ENCODE results near the gene CCNF. TPM values are rescaled to one million over a fixed set of nuclear protein-coding genes. Genes with fewer than 3 reads are reported as not detected.

CCNF gene
- total RNA-seq, 2 experiments from 2014 or later: 43.5 TPM

- intact Hi-C loops (cut with micrococcal nuclease): no loop called here
- H3K27ac Mint-ChIP-seq: peak overlapping the region; percentile 66
- H3K27me3 Mint-ChIP-seq: no peaks in the 10 kb centered on the region
- ChIA-PET CTCF (interaction anchor here (1.3 to 2.9 kb wide), 3 partner anchors 15 to 29 kb away, joined by 3 to 11 read pairs (median 4); partner anchors contain the start of genes CCNF and TBC1D24), POLR2A (interaction anchor here (0.6 to 3.2 kb wide), 12 partner anchors 9 to 390 kb away, joined by 3 to 19 read pairs (median 4); partner anchors contain the start of genes AMDHD2 and NTN3)
- no peaks in the 10 kb centered on the region for H3K9me3 Mint-ChIP-seq
- H3K4me1 Mint-ChIP-seq (ENCODE audit: low read depth): peaks cover 8% of the 10 kb centered on the region
- ATAC-seq (no peak), DNase-seq (no peak)
- TF ChIP-seq, protein P1, sequence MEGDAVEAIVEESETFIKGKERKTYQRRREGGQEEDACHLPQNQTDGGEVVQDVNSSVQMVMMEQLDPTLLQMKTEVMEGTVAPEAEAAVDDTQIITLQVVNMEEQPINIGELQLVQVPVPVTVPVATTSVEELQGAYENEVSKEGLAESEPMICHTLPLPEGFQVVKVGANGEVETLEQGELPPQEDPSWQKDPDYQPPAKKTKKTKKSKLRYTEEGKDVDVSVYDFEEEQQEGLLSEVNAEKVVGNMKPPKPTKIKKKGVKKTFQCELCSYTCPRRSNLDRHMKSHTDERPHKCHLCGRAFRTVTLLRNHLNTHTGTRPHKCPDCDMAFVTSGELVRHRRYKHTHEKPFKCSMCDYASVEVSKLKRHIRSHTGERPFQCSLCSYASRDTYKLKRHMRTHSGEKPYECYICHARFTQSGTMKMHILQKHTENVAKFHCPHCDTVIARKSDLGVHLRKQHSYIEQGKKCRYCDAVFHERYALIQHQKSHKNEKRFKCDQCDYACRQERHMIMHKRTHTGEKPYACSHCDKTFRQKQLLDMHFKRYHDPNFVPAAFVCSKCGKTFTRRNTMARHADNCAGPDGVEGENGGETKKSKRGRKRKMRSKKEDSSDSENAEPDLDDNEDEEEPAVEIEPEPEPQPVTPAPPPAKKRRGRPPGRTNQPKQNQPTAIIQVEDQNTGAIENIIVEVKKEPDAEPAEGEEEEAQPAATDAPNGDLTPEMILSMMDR (IDR thresholded peaks at IDR 0.05): no peak
- peak overlapping the region; percentile 73 for H3K4me3 Mint-ChIP-seq
- H3K36me3 Mint-ChIP-seq (ENCODE audit: low read depth): peaks cover 19% of the 10 kb centered on the region
Measured at GRCh38 chr16:2458887-2459646, 29.8 kb downstream of the CCNF start.

DNA sequence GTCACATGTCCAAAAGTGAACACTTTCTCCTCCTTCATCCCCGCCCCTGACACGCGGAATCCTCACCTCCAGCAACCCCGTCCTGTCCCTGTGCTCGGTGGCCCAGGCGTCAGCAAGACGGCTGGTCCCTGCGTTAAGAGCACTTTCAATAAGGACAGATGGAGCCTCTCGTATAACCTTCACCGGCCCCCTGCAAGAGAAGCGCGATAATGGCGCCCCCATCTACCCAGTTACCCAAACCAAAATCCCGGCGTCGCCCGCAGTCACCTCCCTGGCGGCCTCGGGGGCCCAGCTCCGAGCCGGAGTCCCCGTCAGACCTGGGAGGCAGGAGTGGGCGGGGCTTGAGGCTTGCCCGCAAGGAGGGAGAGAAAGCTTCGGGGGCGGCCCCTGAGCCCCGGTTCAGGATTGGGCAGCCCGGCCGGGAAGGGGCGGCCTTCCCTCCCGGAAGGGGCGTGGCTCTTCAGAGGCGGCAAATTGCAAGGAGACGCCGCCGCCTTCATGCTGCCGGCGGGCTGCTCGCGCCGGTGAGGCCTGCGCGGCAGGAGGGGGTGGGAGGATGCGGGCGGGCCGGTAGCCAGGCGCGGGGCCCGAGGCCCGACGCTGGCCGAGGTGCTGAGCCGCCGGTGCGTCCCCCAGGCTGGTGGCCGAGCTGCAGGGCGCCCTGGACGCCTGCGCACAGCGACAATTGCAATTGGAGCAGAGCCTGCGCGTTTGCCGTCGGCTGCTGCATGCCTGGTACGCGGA is 30.6 kb downstream of the CCNF start, which contains the start of gene TEDC2:
Gene TEDC2, plus strand, starts transcription at position 463 of the 744 bp plus-strand sequence. Its CDS starts 36 bp downstream, at position 499.
- Mint-ChIP-seq H3K4me1 (ENCODE audit: low read depth) (peaks cover 8% of the 10 kb centered on the region), H3K27ac (peak within 1 kb of the TSS; percentile 66), H3K27me3 (no peaks in the 10 kb centered on the region), H3K36me3 (ENCODE audit: low read depth) (peaks cover 19% of the 10 kb centered on the region), H3K4me3 (peak within 1 kb of the TSS; percentile 73), H3K9me3 (no peaks in the 10 kb centered on the region)
- ChIA-PET CTCF (interaction anchor here (1.0 to 2.9 kb wide), 6 partner anchors 11 to 191 kb away, joined by 3 to 11 read pairs (median 4); partner anchors contain the start of genes CCNF, NTN3 and TBC1D24), POLR2A (interaction anchor here (0.6 to 3.2 kb wide), 11 partner anchors 10 to 391 kb away, joined by 3 to 19 read pairs (median 4); partner anchors contain the start of genes AMDHD2 and NTN3)
- peak; percentile 99 for ATAC-seq
- peak; percentile 99 for DNase-seq
- intact Hi-C loops (cut with micrococcal nuclease): no loop called here
- TF ChIP-seq, protein P1 (IDR thresholded peaks at IDR 0.05): no peak

DNA sequence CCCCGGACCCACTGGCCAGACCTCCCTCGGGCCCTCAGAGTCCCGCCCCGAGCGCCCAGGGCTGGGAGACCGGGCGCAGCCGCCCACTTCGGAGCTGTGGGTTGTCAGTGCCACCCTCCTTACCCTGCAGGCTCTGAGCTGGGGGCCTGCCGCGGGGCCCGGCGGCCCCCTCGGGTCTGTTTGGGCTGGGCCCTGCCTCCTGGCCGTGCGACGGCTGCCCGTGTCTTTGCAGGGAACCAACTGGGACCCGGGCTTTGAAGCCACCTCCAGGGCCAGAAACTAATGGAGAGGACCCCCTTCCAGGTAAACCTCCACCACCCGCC is 31.1 kb downstream of the CCNF start:
- CTCF ChIA-PET: interaction anchor here (1.0 to 2.9 kb wide), 6 partner anchors 11 to 192 kb away, joined by 3 to 11 read pairs (median 4); partner anchors contain the start of genes CCNF, NTN3 and TBC1D24
- Mint-ChIP-seq H3K9me3 (no peaks in the 10 kb centered on the region), H3K27me3 (no peaks in the 10 kb centered on the region)

GRCh38 chr16:2460916-2461315 is 31.7 kb downstream of the CCNF start:
- CTCF ChIA-PET: interaction anchor here (1.0 to 2.9 kb wide), 4 partner anchors 20 to 192 kb away, joined by 3 to 11 read pairs (median 4); partner anchors contain the start of gene CCNF
- DNase-seq (no peak), ATAC-seq (no peak)
- Mint-ChIP-seq H3K4me3 (peak overlapping the region; percentile 67), H3K9me3 (no peaks in the 10 kb centered on the region), H3K4me1 (ENCODE audit: low read depth) (peaks cover 8% of the 10 kb centered on the region), H3K36me3 (ENCODE audit: low read depth) (peaks cover 13% of the 10 kb centered on the region), H3K27ac (no peak overlapping the region), H3K27me3 (no peaks in the 10 kb centered on the region)
- intact Hi-C loops (cut with micrococcal nuclease): no loop called here
- TF ChIP-seq, protein P1 (IDR thresholded peaks at IDR 0.05): no peak
- POLR2A ChIA-PET: interaction anchor here (1.4 to 3.2 kb wide), 4 partner anchors 9 to 20 kb away, joined by 5 to 19 read pairs (median 12); partner anchors contain the start of gene NTN3

More for the DNA sequence above, 31.1 kb downstream of the CCNF start:
- Mint-ChIP-seq H3K4me1 (ENCODE audit: low read depth) (peaks cover 8% of the 10 kb centered on the region), H3K4me3 (peak overlapping the region; percentile 73), H3K36me3 (ENCODE audit: low read depth) (peaks cover 15% of the 10 kb centered on the region), H3K27ac (no peak overlapping the region)
- POLR2A ChIA-PET: interaction anchor here (1.0 to 3.2 kb wide), 6 partner anchors 10 to 192 kb away, joined by 3 to 19 read pairs (median 6); partner anchors contain the start of genes AMDHD2 and NTN3
- DNase-seq (no peak), ATAC-seq (no peak)
- TF ChIP-seq, protein P1 (IDR thresholded peaks at IDR 0.05): no peak
- intact Hi-C loops (cut with micrococcal nuclease): no loop called here

All from activated CD8-positive, alpha-beta T cell treated with anti-CD3 and anti-CD28 coated beads for 36 hours (primary cell).